DMS 273 (cell line): ENCODE data around the gene ANKRD18A.

Experiments
- DNase-seq: peaks from one replicate; lab custom pipeline; 2025; ENCODE audit not compliant: unreplicated experiment; lab: John Stamatoyannopoulos, UW

ANKRD18A gene

GRCh38 chr9:38620483-38621433 lies at the start of gene ANKRD18A:
TSS of gene ANKRD18A (minus strand) at chr9:38620596. CDS start at chr9:38620285, 311 bp downstream.
- DNase-seq, result peak; percentile 98

GRCh38 chr9:38668791-38669466 lies 48.5 kb upstream of the ANKRD18A start:
- DNase-seq, result no peak

- DNase-seq, result peak; percentile 19
These were observed 42.6 kb upstream of the ANKRD18A start for GRCh38 chr9:38662763-38663593.

- DNase-seq, result no peak
These were observed 39.1 kb upstream of the ANKRD18A start for GRCh38 chr9:38659538-38659937.

- DNase-seq, result no peak
These were observed 36.5 kb upstream of the ANKRD18A start for GRCh38 chr9:38656896-38657295.

DNA sequence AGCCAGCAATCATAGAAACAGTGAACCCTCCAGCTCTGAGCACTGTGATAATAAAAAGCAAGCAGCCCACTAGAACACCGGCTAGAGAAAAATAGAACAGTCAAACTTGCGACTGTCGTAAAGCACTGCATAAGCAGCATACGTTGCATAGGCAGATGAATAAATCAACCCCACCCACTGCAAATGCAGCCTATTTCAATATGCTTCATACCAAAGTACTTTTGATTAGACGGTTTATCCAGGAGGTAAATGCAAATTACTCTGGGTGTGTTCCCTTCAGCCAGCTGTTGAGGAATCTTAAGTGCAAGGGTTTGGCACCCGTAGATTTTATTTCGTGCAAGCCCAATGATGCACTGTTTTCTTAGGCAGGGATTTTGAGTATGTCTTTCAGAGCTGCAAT lies 32.1 kb upstream of the ANKRD18A start:
- peak; percentile 64 for DNase-seq

DNA sequence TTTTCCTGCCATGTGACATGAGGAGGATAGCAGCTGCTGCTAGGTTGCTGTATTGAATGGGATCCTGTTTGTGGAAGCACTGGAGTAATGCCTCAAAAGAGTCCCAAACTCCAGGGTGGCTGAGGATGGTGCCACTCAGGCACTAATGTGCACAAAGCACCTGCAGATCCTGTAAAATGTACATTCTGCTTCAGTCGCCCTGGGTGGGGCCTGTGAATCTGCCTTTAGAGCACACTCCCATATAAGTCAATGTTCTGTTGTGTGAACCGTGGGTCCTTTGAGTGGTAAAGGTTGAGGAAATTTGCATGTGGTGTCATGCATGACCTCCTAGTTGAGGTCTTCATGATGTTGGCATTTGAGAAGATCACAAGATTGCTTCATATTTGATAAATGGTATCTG lies 31.6 kb upstream of the ANKRD18A start:
- DNase-seq, result no peak

GRCh38 chr9:38651400-38652042 lies 31.1 kb upstream of the ANKRD18A start:
- no peak for DNase-seq

- no peak for DNase-seq
These were observed 30.2 kb upstream of the ANKRD18A start for GRCh38 chr9:38650564-38650963.

GRCh38 chr9:38649731-38650363 lies 29.5 kb upstream of the ANKRD18A start:
- DNase-seq, result no peak

- no peak for DNase-seq
These were observed 24.2 kb upstream of the ANKRD18A start for GRCh38 chr9:38644601-38645000.

- DNase-seq, result no peak
These were observed 23.4 kb upstream of the ANKRD18A start for GRCh38 chr9:38643815-38644173.

GRCh38 chr9:38642951-38643814 lies 22.8 kb upstream of the ANKRD18A start:
- no peak for DNase-seq

DNA sequence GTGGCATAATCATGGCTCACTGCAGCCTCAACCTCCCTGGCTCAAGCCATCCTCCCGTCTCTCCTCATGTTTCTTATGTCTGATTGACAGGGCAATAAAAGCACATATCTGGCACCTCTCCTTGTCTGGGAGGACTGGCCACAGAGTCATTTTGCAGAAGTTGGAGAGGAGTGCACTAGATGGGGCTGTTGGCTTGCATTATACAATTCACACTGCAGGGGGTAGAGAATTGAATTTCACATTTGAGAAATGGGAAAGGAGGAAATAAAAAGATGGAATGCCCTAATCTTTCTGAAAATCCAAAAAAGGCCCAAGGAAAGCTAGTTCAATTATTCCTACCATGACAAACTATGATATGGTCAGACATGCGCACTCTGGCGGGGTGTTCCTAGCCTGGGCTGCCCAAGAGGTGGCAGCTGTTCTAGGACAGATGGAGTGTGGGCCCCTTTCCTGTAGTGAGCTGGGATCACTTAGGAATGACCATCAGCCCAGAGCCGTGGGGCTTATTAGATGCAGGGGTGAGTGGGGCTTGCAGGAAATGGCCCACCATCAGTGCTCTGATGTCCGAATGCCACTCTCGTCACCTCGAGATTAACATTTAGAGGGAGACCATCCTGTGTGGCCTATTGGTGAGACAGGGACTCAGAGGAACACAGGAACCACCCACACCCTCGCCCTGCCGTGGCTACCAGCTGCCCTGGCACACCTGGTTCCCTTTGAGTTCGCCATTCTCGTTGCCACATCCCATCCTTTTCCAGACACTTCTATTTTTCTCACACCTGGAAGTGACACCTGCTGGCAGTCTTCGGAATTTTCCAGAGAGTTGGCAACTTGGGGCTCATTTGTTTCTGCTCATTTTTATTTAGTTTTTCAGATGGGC lies 21.8 kb upstream of the ANKRD18A start:
- DNase-seq, result peak; percentile 82

- DNase-seq, result no peak
These were observed 20.7 kb upstream of the ANKRD18A start for GRCh38 chr9:38641142-38641541.

- no peak for DNase-seq
These were observed 19.2 kb upstream of the ANKRD18A start for GRCh38 chr9:38639577-38639940.

DNA sequence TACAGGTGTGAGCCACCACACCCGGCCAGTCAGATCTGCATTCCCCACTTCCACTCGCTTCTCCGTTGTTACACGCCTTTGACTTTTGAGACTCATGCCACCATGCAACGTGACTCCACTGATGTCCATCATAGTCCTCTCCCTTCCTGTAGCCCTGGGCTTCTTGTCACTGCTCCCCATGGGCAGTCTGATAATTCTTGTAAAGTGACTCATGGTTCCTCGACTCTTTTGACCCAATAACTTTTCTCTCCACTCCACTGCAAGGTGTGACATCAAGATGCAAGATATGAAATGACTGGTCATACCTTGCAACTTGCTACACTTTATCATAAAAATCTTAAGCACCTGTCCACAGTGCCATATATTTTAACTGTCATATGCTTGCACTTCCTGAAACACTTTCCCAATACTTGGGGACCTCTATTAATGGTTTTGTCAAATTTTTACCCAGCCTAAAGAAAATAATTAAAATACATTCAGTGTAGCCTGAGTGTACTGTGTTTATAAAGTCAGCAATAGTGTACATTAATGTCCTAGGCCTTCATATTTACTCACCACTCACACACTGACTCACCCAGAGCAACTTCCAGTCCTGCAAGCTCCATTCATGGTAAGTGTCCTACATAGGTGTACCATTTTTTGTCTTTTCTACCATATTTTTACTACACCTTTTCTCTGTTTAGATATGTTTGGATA lies 18.6 kb upstream of the ANKRD18A start:
- no peak for DNase-seq

DNA sequence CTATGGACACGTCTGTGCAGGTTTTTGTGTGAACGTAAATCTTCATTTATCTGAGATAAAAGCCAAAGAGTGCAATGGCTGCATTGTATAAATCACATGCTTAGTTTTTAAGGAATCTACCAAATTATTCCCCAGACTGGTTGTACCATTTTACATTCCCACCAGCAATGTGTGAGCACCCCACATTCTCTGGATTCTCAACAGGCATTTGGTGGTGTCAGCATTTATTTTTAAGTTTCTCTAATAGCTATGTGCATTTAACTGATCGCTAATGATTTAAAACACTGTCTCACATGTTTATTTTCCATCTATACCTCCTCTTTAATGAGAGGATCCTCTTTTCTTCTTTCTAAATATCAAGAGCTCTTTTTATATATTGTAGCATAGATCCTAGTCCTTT lies 13.9 kb upstream of the ANKRD18A start:
- no peak for DNase-seq
